Omental fat pad (tissue), 4 donors: ENCODE measurements around the gene EPB41L3. TPM values are rescaled to one million over a fixed set of nuclear protein-coding genes. Genes with fewer than 3 reads are reported as not detected.
A peak's percentile ranks its signal among the peaks of the same experiment; 100 is the strongest.

Source experiments
- ATAC-seq: fragments of 150-250 bp; one replicate; pipeline ENCODE4 v1.9.1; 2016; ENCODE audit warnings: mild to moderate bottlenecking, moderate library complexity; ENCODE audit not compliant: low FRiP score
- DNase-seq: peaks from one replicate; pipeline ENCODE4 v3.0.0-alpha.2; 2019; ENCODE audit warnings: low spot score
- total RNA-seq, 4 donors: library from RNA; depleted of rRNA; stranded (reverse); fragments of >200 nt; gene quantifications; one replicate each; pipeline ENCODE4 v1.1.0, GENCODE V29; 2016
- TF ChIP-seq, protein P1 (sequence below), 3 donors: fragments of 450-650 bp; IDR thresholded peaks; one replicate each; pipeline ENCODE4 v1.5.1; 2016 to 2017; ENCODE audit warnings: antibody characterized with exemption in 3 of 3, mild to moderate bottlenecking in 3 of 3, moderate library complexity in 2 of 3

The EPB41L3 gene
- total RNA-seq, 4 donors from 2014 or later, result 138 to 319 (median 184) TPM

GRCh38 chr18:5457462-5457957 is 86.3 kb downstream of the EPB41L3 start:
- TF ChIP-seq, protein P1, sequence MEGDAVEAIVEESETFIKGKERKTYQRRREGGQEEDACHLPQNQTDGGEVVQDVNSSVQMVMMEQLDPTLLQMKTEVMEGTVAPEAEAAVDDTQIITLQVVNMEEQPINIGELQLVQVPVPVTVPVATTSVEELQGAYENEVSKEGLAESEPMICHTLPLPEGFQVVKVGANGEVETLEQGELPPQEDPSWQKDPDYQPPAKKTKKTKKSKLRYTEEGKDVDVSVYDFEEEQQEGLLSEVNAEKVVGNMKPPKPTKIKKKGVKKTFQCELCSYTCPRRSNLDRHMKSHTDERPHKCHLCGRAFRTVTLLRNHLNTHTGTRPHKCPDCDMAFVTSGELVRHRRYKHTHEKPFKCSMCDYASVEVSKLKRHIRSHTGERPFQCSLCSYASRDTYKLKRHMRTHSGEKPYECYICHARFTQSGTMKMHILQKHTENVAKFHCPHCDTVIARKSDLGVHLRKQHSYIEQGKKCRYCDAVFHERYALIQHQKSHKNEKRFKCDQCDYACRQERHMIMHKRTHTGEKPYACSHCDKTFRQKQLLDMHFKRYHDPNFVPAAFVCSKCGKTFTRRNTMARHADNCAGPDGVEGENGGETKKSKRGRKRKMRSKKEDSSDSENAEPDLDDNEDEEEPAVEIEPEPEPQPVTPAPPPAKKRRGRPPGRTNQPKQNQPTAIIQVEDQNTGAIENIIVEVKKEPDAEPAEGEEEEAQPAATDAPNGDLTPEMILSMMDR (IDR thresholded peaks at IDR 0.05), result no peak
- ATAC-seq (no peak), DNase-seq (no peak)

DNA sequence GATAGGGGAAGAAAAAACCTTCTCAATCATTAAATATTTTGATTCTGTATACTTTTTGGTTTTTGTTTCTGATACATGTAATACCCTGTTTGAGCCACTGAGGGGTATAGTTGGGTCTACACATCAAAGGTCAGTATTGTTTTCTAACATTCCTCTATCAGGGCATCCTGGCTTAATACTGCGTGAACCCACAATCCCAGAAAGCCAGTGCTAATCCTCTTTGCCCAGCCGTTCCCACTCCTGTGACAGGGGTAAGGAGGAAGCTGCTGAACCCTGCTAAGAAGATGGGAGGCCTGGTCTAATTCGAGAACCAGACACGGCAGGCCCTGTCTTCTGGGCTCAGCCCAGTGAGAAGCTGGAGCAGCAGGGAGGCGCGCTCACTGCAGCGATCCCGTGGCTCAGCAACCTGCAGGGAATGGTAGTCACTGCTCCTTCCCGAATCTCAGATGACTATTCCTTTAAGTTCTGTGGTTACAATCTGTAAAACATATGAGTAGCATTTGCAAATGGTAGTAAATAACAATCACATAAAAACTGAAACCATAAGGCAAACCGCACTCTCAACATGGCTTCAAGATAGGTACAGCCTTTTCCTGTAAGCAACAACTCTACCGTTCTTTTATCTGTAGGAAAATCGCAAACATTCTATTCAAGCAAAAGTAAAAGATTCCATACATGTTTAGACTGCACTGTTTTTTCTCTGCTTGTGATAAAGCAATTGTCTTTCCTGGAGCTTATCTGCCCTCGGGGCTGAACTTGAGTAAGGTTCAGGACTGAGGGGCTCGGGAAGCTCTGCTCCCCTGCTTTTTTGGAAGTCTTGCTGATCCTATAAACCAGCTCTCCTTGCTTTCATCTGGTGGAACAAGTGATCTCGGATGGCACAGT is 87.0 kb downstream of the EPB41L3 start:
- TF ChIP-seq, protein P1 (IDR thresholded peaks at IDR 0.05), result no peak
- ATAC-seq (peak; percentile 79), DNase-seq (no peak)

GRCh38 chr18:5455674-5456073 is 88.1 kb downstream of the EPB41L3 start:
- ATAC-seq, result no peak
- TF ChIP-seq, protein P1 (IDR thresholded peaks at IDR 0.05), result no peak

GRCh38 chr18:5452943-5453443 is 90.8 kb downstream of the EPB41L3 start:
- TF ChIP-seq, protein P1 (IDR thresholded peaks at IDR 0.05), result no peak
- ATAC-seq (no peak), DNase-seq (no peak)

More at GRCh38 chr18:5455674-5456073, 88.1 kb downstream of the EPB41L3 start:
- no peak for DNase-seq

DNA sequence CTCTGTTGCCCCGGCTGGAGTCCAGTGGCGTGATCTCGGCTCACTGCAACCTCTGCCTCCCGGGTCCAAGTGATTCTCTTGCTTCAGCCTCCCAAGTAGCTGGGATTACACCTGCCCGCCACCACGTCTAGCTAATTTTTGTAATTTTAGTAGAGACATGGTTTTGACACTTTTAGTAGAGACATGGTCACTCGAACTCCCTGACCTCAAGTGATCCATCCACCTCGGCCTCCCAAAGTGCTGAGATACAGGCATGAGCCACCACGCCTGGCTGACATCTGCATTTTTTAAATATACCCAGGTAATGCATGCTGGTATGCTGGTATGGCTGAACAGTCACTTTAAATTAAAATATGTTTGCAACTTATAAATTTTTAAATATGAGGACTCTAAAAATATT is 91.9 kb downstream of the EPB41L3 start:
- DNase-seq, result no peak
- no peak for ATAC-seq
- TF ChIP-seq, protein P1 (IDR thresholded peaks at IDR 0.05), result no peak

GRCh38 chr18:5451150-5451549 is 92.6 kb downstream of the EPB41L3 start:
- ATAC-seq (no peak), DNase-seq (no peak)
- TF ChIP-seq, protein P1 (IDR thresholded peaks at IDR 0.05), result no peak
